K562 (cell line): Measurements from ENCODE around the gene TEX22. TPM values are rescaled to one million over a fixed set of nuclear protein-coding genes. Genes with fewer than 3 reads are reported as not detected.

Experiments used
- ATAC-seq: fragments of 200-7000 bp; cut with Tn5 transposase; 3 replicates; pipeline ENCODE4 v1.9.1; 2020; ENCODE audit warnings: moderate library complexity
- BruUV-seq: library from RNA; stranded (reverse); fragments of 400-500 nt; replicated peaks from 2 replicates; lab custom pipeline; 2021; lab: Mats Ljungman, UMichigan
- CTCF ChIA-PET: fragments of 300-600 bp; formaldehyde crosslinking; extraction: SDS; loops from one replicate; lab custom pipeline; 2021; ENCODE audit warnings: low intra/inter-chr PET ratio; lab: Yijun Ruan, JAX
- POLR2A ChIA-PET: fragments of 300-600, 350-650 bp; sonication (Branson Sonifier 250); formaldehyde crosslinking; extraction: SDS; loops from one replicate; lab custom pipeline; 2021; ENCODE audit warnings: antibody characterized with exemption, inconsistent platforms; lab: Yijun Ruan, JAX
- DNase-seq, 4 experiments: peaks; one replicate each; pipeline versions ENCODE4 v3.0.0 to v3.0.0-alpha.2; 2011 to 2018; ENCODE audit warnings: low spot score in 3 of 4, mixed read lengths in 3 of 4; ENCODE audit errors: extremely low read depth in 1 of 4
- FAIRE-seq: peaks from 2 replicates; lab custom pipeline; 2011; peaks lifted over from hg19 to GRCh38; lab: Jason Lieb, UNC
- H2AFZ ChIP-seq: 2 replicates; pipeline ENCODE4 v1.6.0; 2011; ENCODE audit warnings: low read depth, low read length, control low read depth, inconsistent platforms
- H3K27ac ChIP-seq: fragments of 200-600 bp; 3 replicates; pipeline ENCODE4 v1.8.0; 2011; ENCODE audit warnings: low read depth, mild to moderate bottlenecking, control low read depth, inconsistent platforms, low read length, moderate library complexity, mixed read lengths; ENCODE audit errors: extremely low read depth
- H3K27me3 ChIP-seq, 2 experiments: fragments of 300-600 bp in 1 of 2; 2 replicates in 1 of 2; 3 replicates in 1 of 2; pipeline versions ENCODE4 v1.6.0 to v1.8.0; 2011; ENCODE audit warnings: inconsistent platforms in 2 of 2, low read length in 2 of 2, mild to moderate bottlenecking in 1 of 2, mixed read lengths in 1 of 2, moderate library complexity in 1 of 2; ENCODE audit not compliant: control insufficient read depth in 2 of 2, insufficient read depth in 2 of 2
- H3K36me3 ChIP-seq: fragments of 300-600 bp; 3 replicates; pipeline ENCODE4 v1.8.0; 2011; ENCODE audit warnings: mild to moderate bottlenecking, low read length, inconsistent platforms; ENCODE audit not compliant: control insufficient read depth, insufficient read depth
- H3K4me1 ChIP-seq, 2 experiments: fragments of 200-600 bp in 1 of 2; replicated peaks in 1 of 2; 2 replicates in 1 of 2; 3 replicates in 1 of 2; pipeline versions ENCODE4 v1.5.1 to v1.8.0; 2011; ENCODE audit warnings: inconsistent platforms in 2 of 2, low read length in 2 of 2, mild to moderate bottlenecking in 1 of 2, mixed read lengths in 1 of 2, moderate library complexity in 1 of 2; ENCODE audit not compliant: control insufficient read depth in 2 of 2, insufficient read depth in 2 of 2
- H3K4me2 ChIP-seq: 2 replicates; pipeline ENCODE4 v1.6.1; 2011; ENCODE audit warnings: low read length, control low read depth, inconsistent platforms, mixed read lengths; ENCODE audit not compliant: insufficient read depth
- H3K4me3 ChIP-seq: fragments of 200-600 bp; sonication (generic), shearing (Covaris generic); 2 replicates; pipeline ENCODE4 v1.5.1; 2016; ENCODE audit warnings: control low read depth, inconsistent platforms
- H3K79me2 ChIP-seq: fragments of 200-600 bp; 3 replicates; pipeline ENCODE4 v1.8.0; 2011; ENCODE audit warnings: low read length, inconsistent platforms; ENCODE audit not compliant: control insufficient read depth, insufficient read depth
- H3K9ac ChIP-seq, 2 experiments: 2 replicates each; pipeline versions ENCODE4 v1.6.0 to v1.6.1; 2011; ENCODE audit warnings: low read depth in 2 of 2, low read length in 2 of 2, control low read depth in 1 of 2, inconsistent platforms in 1 of 2, mild to moderate bottlenecking in 1 of 2, mixed read lengths in 1 of 2; ENCODE audit not compliant: insufficient read depth in 1 of 2
- H3K9me1 ChIP-seq: one replicate; pipeline ENCODE4 v1.6.0; 2011; ENCODE audit warnings: inconsistent platforms, mild to moderate bottlenecking, low read length, moderate library complexity; ENCODE audit not compliant: control insufficient read depth, insufficient read depth
- H3K9me3 ChIP-seq: replicated peaks from 2 replicates; pipeline ENCODE4 v1.5.1; 2011; ENCODE audit warnings: low read depth, low read length, inconsistent platforms; ENCODE audit not compliant: control insufficient read depth, insufficient read depth
- H4K20me1 ChIP-seq: replicated peaks from 2 replicates; pipeline ENCODE4 v1.6.1; 2011; ENCODE audit warnings: low read length, inconsistent platforms, mixed read lengths; ENCODE audit not compliant: control insufficient read depth, insufficient read depth
- FOS ChIP-seq: IDR thresholded peaks from 3 replicates; pipeline ENCODE4 v1.6.1; 2011; ENCODE audit not compliant: insufficient read length; ENCODE audit errors: extremely low read depth
- NR2C2 ChIP-seq, 2 experiments: fragments of 200-800 bp in 1 of 2; sonication (Bioruptor generic) in 1 of 2; sonication (generic) in 1 of 2; formaldehyde crosslinking in 1 of 2; IDR thresholded peaks; 2 replicates each; pipeline versions ENCODE4 v1.6.1 to v1.8.0; 2016 to 2022; ENCODE audit warnings: mild to moderate bottlenecking in 1 of 2, missing compliant biosample characterization in 1 of 2, missing genetic modification characterization in 1 of 2, missing genetic modification reagents in 1 of 2
- POLR2G ChIP-seq: fragments of 200-400 bp; formaldehyde crosslinking; IDR thresholded peaks from 2 replicates; pipeline ENCODE4 v1.6.1; 2017; ENCODE audit warnings: low read depth, mild to moderate bottlenecking, antibody characterized with exemption, low read length, moderate library complexity
- RUNX1 ChIP-seq: sonication (generic); IDR thresholded peaks from 2 replicates; pipeline ENCODE4 v1.6.1; 2016; ENCODE audit warnings: antibody characterized with exemption, low read depth
- ZC3H4 ChIP-seq: sonication (generic); formaldehyde crosslinking; IDR thresholded peaks from 2 replicates; pipeline ENCODE4 v1.9.0; 2021; ENCODE audit warnings: missing genetic modification reagents, borderline replicate concordance
- ZFP1 ChIP-seq: fragments of 450-650 bp; formaldehyde crosslinking; IDR thresholded peaks from 2 replicates; pipeline ENCODE4 v1.4.0; 2020; ENCODE audit warnings: mild to moderate bottlenecking, mixed read lengths
- WGBS: fragments of 100-300 bp; shearing (Covaris generic); methylation state at CpG from one replicate; pipeline ENCODE4 v1.1.6; 2016; ENCODE audit warnings: low coverage, mixed read lengths; ENCODE audit not compliant: insufficient coverage; ENCODE audit errors: missing lambda C conversion rate; 5-methylcytosine and 5-hydroxymethylcytosine counted together
- in situ Hi-C: fragments of 300-500 bp; cut with MboI; formaldehyde crosslinking; loops from 4 replicates; pipeline ENCODE4 v1.15.0; 2018; ENCODE audit warnings: inconsistent platforms, mixed read lengths
- intact Hi-C: fragments of 100-400 bp; cut with micrococcal nuclease; formaldehyde crosslinking; loops from 2 replicates; pipeline ENCODE4 v1.14.2; 2022
- polyA plus RNA-seq, 8 experiments: library from polyadenylated mRNA; depleted of rRNA in 4 of 8; stranded (reverse) in 5 of 8; unstranded in 3 of 8; fragments of >200 nt; fragmentation: Nextera tagmentation in 2 of 8; fragmentation: Illumina TruSeq in 1 of 8; extraction: Ambion mirVana in 2 of 8; extraction: Trizol in 1 of 8; gene quantifications; 2 replicates each; pipeline versions ENCODE4 v1.2.1 to v1.2.3, GENCODE V29; 2011 to 2014; ENCODE audit warnings: inconsistent platforms in 1 of 8, missing spikeins in 1 of 8
- total RNA-seq, 7 experiments: library from RNA; depleted of rRNA in 6 of 7; stranded (reverse); fragments of >200 nt in 6 of 7; fragmentation: Illumina TruSeq in 2 of 7; extraction: Trizol in 2 of 7; gene quantifications; 2 replicates each; pipeline versions ENCODE4 v1.2.1 to v1.2.3, GENCODE V29; 2011 to 2021; ENCODE audit warnings: low replicate concordance in 1 of 7

Gene TEX22
- total and polyA plus RNA-seq, 9 of the 15 experiments (the other 6 are each of a cell fraction or from before 2014, with no cell fraction given), result 0.04 to 1.7 (median 0.23) TPM; not detected in 2

GRCh38 chr14:105444859-105445258 lies 46.5 kb downstream of the TEX22 start:
- DNase-seq (no peak), FAIRE-seq (no peak), ATAC-seq (no peak)
- ChIA-PET POLR2A (no interaction called here), CTCF (no interaction called here)
- H3K9me1 ChIP-seq, result no peaks in the 10 kb centered on the region
- in situ Hi-C loops (no loop called here), intact Hi-C loops (loop anchor here (5.0 kb wide), 1 partner anchor 42 kb away; the partner anchor contains the start of gene CRIP1)
- H2AFZ ChIP-seq, result no peak overlapping the region
- no peak overlapping the region for H3K4me2 ChIP-seq
- no peak overlapping the region for H3K4me3 ChIP-seq
- H3K4me1 ChIP-seq, result peaks cover 0 to 52% of the 10 kb centered on the region in 2 experiments; a peak in 2 of 5 replicates
- peaks cover 5% of the 10 kb centered on the region; the same call in 1 of the 3 replicates for H3K79me2 ChIP-seq
- 0 out of 2 replicates have a peak, but pooled peaks cover 4% of the 10 kb centered on the region for H4K20me1 ChIP-seq
- no peak overlapping the region for H3K9ac ChIP-seq
- no peak overlapping the region for H3K27ac ChIP-seq
- WGBS, result 93% methylated on average over 5 of the region's 17 CpGs
- H3K36me3 ChIP-seq, result peaks cover 43% of the 10 kb centered on the region; the same call in 1 of the 3 replicates
- no TSS peak for BruUV-seq
- H3K27me3 ChIP-seq, result no peaks in the 10 kb centered on the region
- no peaks in the 10 kb centered on the region for H3K9me3 ChIP-seq
- TF ChIP-seq ZFP1 (CRISPR knock-in tag) (no peak), ZC3H4 (CRISPR knock-in tag) (no peak), RUNX1 (no peak), FOS (no peak)

GRCh38 chr14:105445290-105445689 lies 47.0 kb downstream of the TEX22 start:
- H2AFZ ChIP-seq, result no peak overlapping the region
- no peak for ATAC-seq

More at GRCh38 chr14:105445290-105445689, 47.0 kb downstream of the TEX22 start:
- Histone ChIP-seq H3K9me3 (no peaks in the 10 kb centered on the region), H3K4me2 (no peak overlapping the region), H3K79me2 (0 out of 3 replicates have a peak, but pooled peaks cover 5% of the 10 kb centered on the region), H4K20me1 (0 out of 2 replicates have a peak, but pooled peaks cover 2% of the 10 kb centered on the region), H3K4me1 (peaks cover 0 to 47% of the 10 kb centered on the region in 2 experiments; a peak in 2 of 5 replicates), H3K9ac (no peak overlapping the region), H3K36me3 (peaks cover 44% of the 10 kb centered on the region; the same call in 1 of the 3 replicates), H3K27ac (no peak overlapping the region), H3K9me1 (no peaks in the 10 kb centered on the region), H3K4me3 (no peak overlapping the region), H3K27me3 (no peaks in the 10 kb centered on the region)
- WGBS, result 87% methylated on average over 10 of the region's 24 CpGs
- CTCF ChIA-PET, result no interaction called here
- intact Hi-C loops (loop anchor here (5.0 kb wide), 1 partner anchor 42 kb away; the partner anchor contains the start of gene CRIP1), in situ Hi-C loops (no loop called here)
- POLR2A ChIA-PET, result no interaction called here
- no TSS peak for BruUV-seq
- no peak for FAIRE-seq
- 0 out of 2 replicates have a peak, but pooled peaks have one; percentile 41 for TF ChIP-seq POLR2G
- TF ChIP-seq NR2C2 (CRISPR knock-in tag; IDR thresholded peaks at IDR 0.05), result no peak
- no peak for TF ChIP-seq NR2C2 (tag; IDR thresholded peaks at IDR 0.05)
- DNase-seq, result no peak
